GM18907 (cell line): ENCODE measurements around the gene KRTAP12-3.

Experiments
- ATAC-seq: cut with Tn5 transposase; IDR thresholded peaks from one replicate; pipeline ENCODE4 v1.9.1; 2021; ENCODE audit warnings: mild to moderate bottlenecking, moderate library complexity; ENCODE audit not compliant: unreplicated experiment

The KRTAP12-3 gene

DNA sequence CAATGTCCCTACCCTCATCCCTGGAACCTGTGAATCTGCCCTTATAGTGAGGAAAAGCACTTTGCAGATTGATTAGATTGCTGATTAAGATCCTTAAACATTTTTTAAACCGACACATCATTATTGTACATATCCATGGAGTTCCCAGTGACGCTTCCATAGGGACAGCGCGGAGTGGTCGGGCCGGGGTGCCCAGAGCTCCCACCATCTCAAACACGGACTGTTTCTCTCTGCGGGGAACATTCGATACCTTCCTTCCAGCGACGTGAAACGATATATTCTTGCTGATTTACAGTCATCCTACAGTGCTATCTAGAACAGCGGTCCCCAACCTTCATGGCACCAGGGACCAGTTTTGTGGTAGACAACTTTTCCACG lies 43.3 kb downstream of the KRTAP12-3 start:
- no peak for ATAC-seq

DNA sequence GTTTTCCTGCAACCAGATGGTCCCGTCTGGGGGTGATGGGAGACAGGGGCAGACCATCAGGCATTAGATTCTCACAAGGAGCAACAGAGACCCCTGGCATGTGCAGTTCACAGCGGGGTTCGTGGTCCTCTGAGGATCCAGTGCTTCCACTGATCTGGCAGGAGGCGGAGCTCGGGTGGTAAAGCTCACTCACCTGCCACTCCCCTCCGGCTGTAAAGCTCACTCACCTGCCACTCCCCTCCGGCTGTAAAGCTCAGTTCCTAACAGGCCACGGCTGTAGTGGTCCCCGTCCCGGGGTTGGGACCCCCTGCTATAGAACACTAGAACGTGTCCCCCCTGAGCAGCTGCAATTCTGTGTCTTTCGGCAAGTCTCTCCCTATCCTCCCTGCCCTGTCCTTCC lies 43.8 kb downstream of the KRTAP12-3 start:
- ATAC-seq = no peak

DNA sequence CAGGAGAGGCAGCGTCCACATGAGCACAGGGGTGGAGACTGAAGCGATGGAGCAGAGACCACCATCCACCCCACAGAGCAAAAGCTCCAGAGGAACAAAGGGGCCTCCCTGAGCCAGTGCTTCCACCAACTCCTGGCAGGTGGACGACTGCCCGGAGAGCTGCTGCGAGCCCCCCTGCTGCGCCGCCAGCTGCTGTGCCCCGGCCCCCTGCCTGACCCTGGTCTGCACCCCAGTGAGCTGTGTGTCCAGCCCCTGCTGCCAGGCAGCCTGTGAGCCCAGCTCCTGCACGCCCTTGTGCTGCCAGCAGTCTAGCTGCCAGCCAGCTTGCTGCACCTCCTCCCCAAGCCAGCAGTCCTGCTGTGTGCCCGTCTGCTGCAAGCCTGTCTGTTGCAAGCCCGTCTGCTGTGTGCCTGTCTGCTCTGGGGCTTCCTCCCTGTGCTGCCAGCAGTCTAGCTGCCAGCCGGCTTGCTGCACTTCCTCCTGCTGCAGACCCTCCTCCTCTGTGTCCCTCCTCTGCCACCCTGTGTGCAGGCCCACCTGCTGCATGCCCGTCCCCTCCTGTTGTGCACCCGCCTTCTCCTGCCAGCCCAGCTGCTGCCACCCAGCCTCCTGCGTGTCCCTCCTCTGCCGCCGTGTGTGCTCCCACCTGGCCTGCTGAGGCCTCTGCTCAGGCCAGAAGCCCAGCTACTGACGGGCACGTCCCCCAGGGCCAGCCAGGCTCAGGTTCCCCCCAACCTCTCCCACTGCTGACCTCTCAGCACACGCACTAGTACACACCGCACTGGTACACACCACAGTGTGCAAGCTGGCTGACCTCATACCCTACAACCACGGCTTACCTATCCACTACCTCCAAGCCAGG lies 44.6 kb downstream of the KRTAP12-3 start:
- no peak for ATAC-seq

DNA sequence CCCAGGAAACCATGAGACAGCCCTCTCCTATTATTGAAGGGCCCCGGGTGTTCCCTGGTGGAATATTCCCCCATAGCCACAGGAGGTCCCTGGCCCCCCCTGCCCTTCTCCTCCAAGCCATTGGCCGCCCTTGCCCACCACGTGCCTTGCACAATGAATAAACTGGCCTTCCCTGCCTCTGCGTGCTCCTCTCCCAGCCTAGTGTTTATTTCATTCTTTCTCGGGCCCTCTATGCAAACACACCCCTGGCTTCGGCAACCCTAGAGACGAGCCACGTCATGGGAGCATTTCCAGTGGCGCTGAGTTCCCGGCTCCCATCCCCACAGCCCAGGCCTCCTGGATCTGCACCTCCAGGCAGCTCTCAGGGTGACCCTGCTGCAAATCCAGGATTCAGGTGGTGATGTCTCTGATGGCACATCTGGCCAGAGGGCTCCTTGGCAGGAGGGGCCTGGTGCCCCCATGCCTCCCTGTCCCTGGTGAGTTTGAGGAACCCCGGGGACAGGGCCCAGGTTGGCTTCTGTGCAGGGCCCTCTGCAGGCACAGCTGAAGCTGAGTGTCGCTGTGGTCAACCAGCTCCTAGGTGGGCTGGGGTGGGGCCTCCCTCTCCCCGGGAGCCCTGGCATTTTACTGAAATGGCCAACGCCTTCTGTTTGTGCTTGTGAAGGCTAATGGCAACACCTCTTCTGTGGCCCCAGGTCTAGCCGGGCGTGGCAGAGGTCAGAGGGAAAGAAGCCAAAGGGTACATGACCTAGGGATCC lies 45.4 kb downstream of the KRTAP12-3 start:
- no peak for ATAC-seq

DNA sequence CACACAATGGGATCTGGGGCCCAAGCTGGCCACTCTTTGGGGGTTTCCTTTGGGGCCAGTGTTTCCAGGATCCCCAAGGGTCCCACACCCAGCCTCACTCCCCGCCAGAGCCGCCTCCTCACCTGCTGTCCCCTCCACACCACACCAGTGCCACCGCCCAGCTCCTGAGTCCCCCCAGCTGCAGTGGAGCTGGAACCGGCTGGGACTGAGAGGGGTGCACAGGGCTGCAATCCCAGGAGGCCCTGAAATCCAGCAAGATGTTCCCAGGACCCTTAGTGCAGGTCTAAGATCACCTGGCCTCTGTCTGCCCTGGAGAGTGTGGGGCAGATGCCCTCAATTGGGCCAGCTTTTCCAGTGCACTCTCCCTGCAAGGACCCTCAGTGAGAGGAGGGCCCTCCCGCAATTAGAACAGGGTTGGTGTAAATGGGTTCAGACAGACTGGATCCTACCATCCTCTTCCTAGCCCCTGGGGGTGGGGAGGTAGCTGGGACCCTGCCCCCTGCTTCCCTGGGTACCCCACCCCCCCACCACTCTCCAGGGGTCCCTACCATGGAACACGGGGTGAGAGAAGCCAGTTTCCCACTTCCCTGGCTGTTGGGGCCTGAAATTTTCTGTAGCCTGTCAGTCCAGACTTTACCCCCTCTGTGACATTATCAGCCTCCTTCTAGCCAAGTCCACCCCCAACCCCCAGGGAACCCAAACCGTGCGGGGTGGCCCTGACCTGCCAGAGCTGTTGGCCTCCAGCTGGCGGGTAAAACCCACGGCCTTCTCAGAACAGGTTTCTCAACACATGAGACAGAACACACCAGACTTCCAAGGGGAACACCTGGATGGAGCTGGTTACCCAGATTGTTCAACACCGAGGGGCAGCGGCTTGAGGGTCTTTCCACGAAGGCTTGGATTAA lies 46.3 kb downstream of the KRTAP12-3 start:
- ATAC-seq = no peak

DNA sequence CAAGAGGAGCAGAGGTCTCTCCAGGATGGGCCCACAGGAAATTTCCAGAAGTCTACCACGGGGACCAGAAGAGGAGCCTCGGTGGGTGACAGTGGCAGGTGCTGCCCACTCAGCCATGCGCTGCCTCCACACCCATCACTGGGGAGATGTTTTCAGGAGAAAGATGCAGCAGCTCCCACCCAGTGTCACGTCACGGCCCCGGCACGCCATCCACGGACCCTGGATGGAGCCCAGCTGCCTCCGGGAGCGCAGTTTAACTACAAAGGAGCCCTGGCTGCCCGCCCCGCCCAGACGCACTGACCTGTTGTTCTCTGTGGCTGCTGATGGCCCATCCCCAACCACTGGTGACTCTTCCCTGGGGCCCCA lies 46.9 kb downstream of the KRTAP12-3 start:
- no peak for ATAC-seq

DNA sequence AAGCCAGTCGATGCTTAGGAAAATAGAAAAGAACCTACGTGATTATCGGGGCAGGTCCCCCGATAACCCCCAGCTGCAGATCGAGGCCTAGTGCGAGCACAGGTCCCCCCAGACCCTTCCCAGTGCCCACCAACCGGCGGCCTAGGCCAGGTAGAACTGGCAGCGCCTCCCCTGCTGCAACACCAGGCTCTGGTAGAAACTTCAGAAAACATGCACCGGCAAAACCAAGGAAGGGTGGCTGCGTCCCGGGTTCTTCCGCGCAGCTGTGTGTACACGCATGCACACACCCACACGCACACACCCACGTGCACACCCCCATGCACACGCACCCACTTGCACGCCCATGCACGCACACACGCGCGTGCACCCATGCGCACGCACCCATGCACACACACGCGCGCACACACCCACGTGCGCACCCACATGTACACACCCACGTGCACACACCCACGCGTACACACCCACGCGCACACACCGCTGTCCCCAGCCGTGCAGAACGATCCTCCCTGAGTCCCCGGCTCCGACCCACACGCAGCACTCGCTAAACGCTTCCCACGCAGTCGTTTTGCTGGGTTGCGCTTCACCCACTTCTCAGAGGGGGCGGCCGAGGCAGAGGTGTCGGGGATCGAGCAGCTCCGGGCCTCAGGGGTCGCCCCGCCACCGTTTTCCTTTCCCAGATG lies 48.4 kb downstream of the KRTAP12-3 start:
- no peak for ATAC-seq

DNA sequence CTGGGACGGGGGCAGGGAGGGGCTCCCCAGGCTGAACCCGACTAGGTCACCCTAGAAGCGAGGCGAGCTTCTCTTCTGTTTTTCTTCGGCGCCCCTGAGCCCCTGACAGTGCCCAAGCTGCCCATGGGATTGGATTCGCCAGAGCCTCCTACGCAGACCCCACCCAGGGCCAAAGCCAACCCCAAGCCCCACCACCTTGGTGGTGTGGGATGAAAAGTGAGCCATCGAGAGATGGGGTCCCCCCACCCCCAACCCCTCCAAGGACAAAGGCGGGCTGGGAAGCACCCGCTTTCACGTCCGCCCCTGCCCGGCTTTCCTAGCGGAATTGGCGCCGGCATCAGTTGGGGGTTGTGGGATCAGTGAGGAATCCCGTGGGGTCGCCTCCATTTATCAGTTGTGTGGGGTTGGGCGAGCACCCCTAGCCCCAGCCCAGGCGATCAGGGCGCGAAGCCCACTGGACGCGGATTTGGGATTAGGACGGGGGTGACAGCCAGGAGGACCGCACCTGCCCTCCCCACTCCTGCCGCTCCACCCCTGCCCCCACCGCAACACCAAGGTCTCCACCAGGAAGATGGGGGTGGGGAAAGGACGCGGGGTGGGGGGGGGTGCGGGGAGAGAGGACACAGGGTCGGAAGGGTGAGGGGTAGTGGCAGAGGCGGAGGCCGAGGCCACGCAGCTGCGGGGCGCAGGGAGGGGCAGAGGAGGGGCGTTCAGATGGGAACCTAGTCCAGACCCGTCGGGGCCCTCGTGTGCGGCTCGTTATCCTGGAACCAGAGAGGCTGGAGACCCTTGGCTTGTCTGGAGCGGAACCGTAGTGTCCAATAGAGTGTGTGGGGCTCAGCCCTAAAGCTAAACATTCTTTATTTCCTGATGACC lies 49.2 kb downstream of the KRTAP12-3 start:
- ATAC-seq = no peak
